Measurements from ENCODE around the gene USHBP1. TPM values are rescaled to one million over a fixed set of nuclear protein-coding genes. Genes with fewer than 3 reads are reported as not detected.
A peak's percentile ranks its signal among the peaks of the same experiment; 100 is the strongest.

Gene USHBP1
- total and polyA plus RNA-seq, 2 of the 13 experiments (the other 11 are each of a cell fraction or from before 2014, with no cell fraction given): 0.15 to 1.5 TPM

DNA sequence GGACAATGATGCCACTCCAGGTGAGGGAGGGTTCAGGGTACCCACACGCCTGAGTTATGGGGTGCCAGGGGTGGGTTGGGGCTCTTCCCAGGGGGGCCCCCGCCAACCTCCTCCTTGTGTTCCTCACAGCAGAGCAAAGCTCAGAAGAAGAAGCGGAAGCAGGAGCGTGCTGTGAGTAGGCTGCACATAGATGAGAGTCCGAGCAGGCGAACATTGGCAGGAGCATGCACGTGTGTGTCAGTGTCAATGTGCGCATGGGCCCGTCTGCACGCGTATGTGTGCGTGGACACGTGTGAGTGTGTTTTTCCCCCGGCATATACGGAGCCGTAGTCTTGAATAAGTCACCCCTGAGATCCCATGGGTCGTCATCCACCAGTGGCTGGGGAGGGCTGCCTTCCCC lies 61.8 kb downstream of the USHBP1 start (continued):
- no peak for TF ChIP-seq FIP1L1 (IDR thresholded peaks at IDR 0.05; ENCODE audit: borderline replicate concordance, insufficient read depth, low read depth, low read length)

DNA sequence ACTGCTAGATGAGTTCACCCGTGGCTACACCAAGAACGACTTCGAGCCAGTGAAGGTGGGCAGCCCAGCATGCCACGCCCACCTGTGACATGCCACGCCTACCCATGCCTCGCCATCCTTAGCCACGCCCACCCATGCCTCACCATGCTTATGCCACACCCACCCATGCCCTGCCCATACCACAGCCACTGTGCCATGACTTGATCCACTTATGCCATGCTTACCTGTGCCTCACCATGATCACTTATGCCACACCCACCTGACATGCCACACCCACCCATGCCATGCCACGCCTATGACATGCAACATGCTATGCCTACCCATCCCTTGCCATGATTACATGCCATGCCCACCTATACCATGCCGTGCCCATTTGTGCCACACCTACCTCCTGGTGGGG lies 62.3 kb downstream of the USHBP1 start:
- no peak overlapping the region for H3K9ac ChIP-seq (ENCODE audit: insufficient read depth, low read depth, low read length)
- no peak overlapping the region for H3K4me2 ChIP-seq (ENCODE audit: low read depth, low read length)
- H3K27ac ChIP-seq (ENCODE audit: extremely low read length, insufficient read depth, low read length): no peak overlapping the region
- no peaks in the 10 kb centered on the region for H3K27me3 ChIP-seq (ENCODE audit: control insufficient read depth in 1 of 2, insufficient read depth in 2 of 2, low read length in 2 of 2)
- ChIA-PET CTCF (ENCODE audit: low intra/inter-chr PET ratio, low total read pairs) (no interaction called here), POLR2A (no interaction called here)
- DNase-seq (ENCODE audit: low spot score) (no peak), FAIRE-seq (no peak), ATAC-seq (no peak)
- 95% methylated on average over 9 of the region's 9 CpGs for WGBS (ENCODE audit: low lambda C conversion rate)
- no peaks in the 10 kb centered on the region for H3K9me3 ChIP-seq (ENCODE audit: low read length)
- H2AFZ ChIP-seq (ENCODE audit: low read length): no peak overlapping the region
- peaks cover 4 to 12% of the 10 kb centered on the region in 2 experiments; a peak in 4 of 5 replicates for H3K36me3 ChIP-seq (replicated peaks in 1 of 2; ENCODE audit: control insufficient read depth in 1 of 2, insufficient read depth in 2 of 2, low read length in 2 of 2)
- intact Hi-C loops (cut with micrococcal nuclease; ENCODE audit: unreplicated experiment): no loop called here
- no peaks in the 10 kb centered on the region for H3K79me2 ChIP-seq (ENCODE audit: insufficient read depth, low read length)
- no peaks in the 10 kb centered on the region for H4K20me1 ChIP-seq (ENCODE audit: insufficient read depth, low read length)
- TF ChIP-seq ZNF207 (IDR thresholded peaks at IDR 0.05; ENCODE audit: borderline replicate concordance): no peak
- peak; percentile 79 for TF ChIP-seq HNRNPL (IDR thresholded peaks at IDR 0.05; ENCODE audit: low read depth, low read length)
- H3K4me3 ChIP-seq (replicated peaks in 1 of 3; ENCODE audit: insufficient read depth in 1 of 3, low read depth in 2 of 3, low read length in 3 of 3): no peak overlapping the region
- no TSS peak for BruUV-seq (replicated peaks)
- in situ Hi-C loops (cut with HindIII; ENCODE audit: extremely low pct_ligation_motif_present, low pct_unique_long_range_greater_than_20kb): loop anchor here (5.0 kb wide), 1 partner anchor 80 kb away; the partner anchor contains the start of gene ANKLE1
- peaks cover 21% of the 10 kb centered on the region for H3K4me1 ChIP-seq (ENCODE audit: insufficient read depth, low read length)

DNA sequence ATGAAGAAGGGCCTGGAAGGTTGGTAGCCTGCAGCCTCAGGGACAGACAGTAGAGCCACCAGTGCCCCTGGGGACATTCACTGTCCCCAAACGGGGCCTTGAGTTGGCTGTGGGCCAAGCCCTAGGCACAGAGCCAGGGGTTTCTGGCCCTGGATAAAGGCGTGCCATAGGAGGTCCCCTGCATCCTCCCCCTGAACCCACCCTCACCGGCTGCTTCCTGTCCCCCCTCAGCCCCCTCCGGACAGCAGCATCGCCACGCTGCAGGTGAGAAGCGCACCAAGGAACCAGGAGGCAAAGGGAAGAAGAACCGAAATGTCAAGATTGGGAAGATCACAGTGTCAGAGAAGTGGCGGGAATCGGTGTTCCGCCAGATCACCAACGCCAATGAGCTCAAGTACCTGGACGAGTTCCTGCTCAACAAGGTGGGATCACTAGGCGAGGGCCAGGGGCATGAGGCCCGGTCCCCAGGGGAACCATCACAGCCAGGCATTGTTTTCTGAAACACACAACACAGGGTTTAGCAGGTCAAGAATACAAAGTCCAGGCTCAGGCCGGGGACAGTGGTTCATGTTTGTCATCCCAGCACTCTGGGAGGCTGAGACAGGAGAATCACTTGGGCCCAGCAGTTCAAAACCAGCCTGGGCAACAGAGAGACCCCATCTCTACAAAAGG lies 64.0 kb downstream of the USHBP1 start:
- in situ Hi-C loops (cut with HindIII; ENCODE audit: extremely low pct_ligation_motif_present, low pct_unique_long_range_greater_than_20kb) (loop anchor here (5.0 kb wide), 1 partner anchor 82 kb away; the partner anchor contains the start of gene ANKLE1), intact Hi-C loops (cut with micrococcal nuclease; ENCODE audit: unreplicated experiment) (no loop called here)
- Histone ChIP-seq H3K4me1 (ENCODE audit: insufficient read depth, low read length) (peaks cover 21% of the 10 kb centered on the region), H3K4me2 (ENCODE audit: low read depth, low read length) (peak overlapping the region; percentile 46), H4K20me1 (ENCODE audit: insufficient read depth, low read length) (no peaks in the 10 kb centered on the region), H3K4me3 (replicated peaks in 1 of 3; ENCODE audit: insufficient read depth in 1 of 3, low read depth in 2 of 3, low read length in 3 of 3) (no peak overlapping the region; a peak in 1 of 6 replicates), H3K27ac (ENCODE audit: extremely low read length, insufficient read depth, low read length) (peak overlapping the region; percentile 81), H3K36me3 (replicated peaks in 1 of 2; ENCODE audit: control insufficient read depth in 1 of 2, insufficient read depth in 2 of 2, low read length in 2 of 2) (peaks cover 3 to 11% of the 10 kb centered on the region in 2 experiments; a peak in 4 of 5 replicates), H3K79me2 (ENCODE audit: insufficient read depth, low read length) (no peaks in the 10 kb centered on the region), H3K27me3 (ENCODE audit: control insufficient read depth in 1 of 2, insufficient read depth in 2 of 2, low read length in 2 of 2) (no peaks in the 10 kb centered on the region), H3K9me3 (ENCODE audit: low read length) (no peaks in the 10 kb centered on the region), H3K9ac (ENCODE audit: insufficient read depth, low read depth, low read length) (peak overlapping the region; percentile 50), H2AFZ (ENCODE audit: low read length) (no peak overlapping the region)
- ChIA-PET CTCF (ENCODE audit: low intra/inter-chr PET ratio, low total read pairs) (no interaction called here), POLR2A (interaction anchor here (1.0 to 1.8 kb wide), 4 partner anchors 15 to 66 kb away, joined by 3 to 5 read pairs (median 4); partner anchors contain the start of genes BABAM1 and OCEL1)
- peak; percentile 87 for FAIRE-seq
- peak; percentile 82 for DNase-seq (ENCODE audit: low spot score)
- no TSS peak for BruUV-seq (replicated peaks)
- WGBS (ENCODE audit: low lambda C conversion rate): 59% methylated on average over 13 of the region's 16 CpGs
- ATAC-seq: peak; percentile 76
- TF ChIP-seq NAIF1 (CRISPR knock-in tag; IDR thresholded peaks at IDR 0.05; ENCODE audit: borderline replicate concordance) (no peak), ZKSCAN1 (IDR thresholded peaks at IDR 0.05; ENCODE audit: low read length) (no peak), ZNF790 (CRISPR knock-in tag; IDR thresholded peaks at IDR 0.05; ENCODE audit: borderline replicate concordance) (no peak), ZNF644 (CRISPR knock-in tag; IDR thresholded peaks at IDR 0.05; ENCODE audit: low read depth) (no peak), ZNF557 (CRISPR knock-in tag; IDR thresholded peaks at IDR 0.05) (no peak), CCAR2 (optimal IDR thresholded peaks at IDR 0.05; ENCODE audit: low read depth, low read length) (no peak), ZNF619 (CRISPR knock-in tag; IDR thresholded peaks at IDR 0.05) (no peak), KLF11 (CRISPR knock-in tag; IDR thresholded peaks at IDR 0.05) (no peak), FOXO1 (CRISPR knock-in tag; IDR thresholded peaks at IDR 0.05) (peak; percentile 77; the same call in 1 of the 2 replicates), NONO (IDR thresholded peaks at IDR 0.05) (no peak), NONO (CRISPR knock-in tag; conservative IDR thresholded peaks at IDR 0.05) (peak; percentile 69; the same call in 1 of the 2 replicates), MIER2 (CRISPR knock-in tag; IDR thresholded peaks at IDR 0.05) (peak; percentile 45; the same call in 1 of the 2 replicates), SAP130 (CRISPR knock-in tag; IDR thresholded peaks at IDR 0.05; ENCODE audit: low read depth) (peak; percentile 67), ZNF660 (CRISPR knock-in tag; IDR thresholded peaks at IDR 0.05; ENCODE audit: borderline replicate concordance, low read depth) (no peak)
- TF ChIP-seq, protein P1, sequence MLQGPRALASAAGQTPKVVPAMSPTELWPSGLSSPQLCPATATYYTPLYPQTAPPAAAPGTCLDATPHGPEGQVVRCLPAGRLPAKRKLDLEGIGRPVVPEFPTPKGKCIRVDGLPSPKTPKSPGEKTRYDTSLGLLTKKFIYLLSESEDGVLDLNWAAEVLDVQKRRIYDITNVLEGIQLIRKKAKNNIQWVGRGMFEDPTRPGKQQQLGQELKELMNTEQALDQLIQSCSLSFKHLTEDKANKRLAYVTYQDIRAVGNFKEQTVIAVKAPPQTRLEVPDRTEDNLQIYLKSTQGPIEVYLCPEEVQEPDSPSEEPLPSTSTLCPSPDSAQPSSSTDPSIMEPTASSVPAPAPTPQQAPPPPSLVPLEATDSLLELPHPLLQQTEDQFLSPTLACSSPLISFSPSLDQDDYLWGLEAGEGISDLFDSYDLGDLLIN (CRISPR knock-in tag; IDR thresholded peaks at IDR 0.05; ENCODE audit: borderline replicate concordance): no peak

Data from HepG2 (cell line).